HG02623 (cell line): ENCODE results near the gene CFAP73.
"Not testable (repeated sequence)": the region's sequence is repeated elsewhere in the genome, so short reads cannot be mapped to it uniquely, and the experiment has no call there.

Experiments
- ATAC-seq: cut with Tn5 transposase; IDR thresholded peaks from one replicate; pipeline ENCODE4 v1.9.1; 2021; ENCODE audit warnings: moderate library complexity; ENCODE audit not compliant: unreplicated experiment

The CFAP73 gene

DNA sequence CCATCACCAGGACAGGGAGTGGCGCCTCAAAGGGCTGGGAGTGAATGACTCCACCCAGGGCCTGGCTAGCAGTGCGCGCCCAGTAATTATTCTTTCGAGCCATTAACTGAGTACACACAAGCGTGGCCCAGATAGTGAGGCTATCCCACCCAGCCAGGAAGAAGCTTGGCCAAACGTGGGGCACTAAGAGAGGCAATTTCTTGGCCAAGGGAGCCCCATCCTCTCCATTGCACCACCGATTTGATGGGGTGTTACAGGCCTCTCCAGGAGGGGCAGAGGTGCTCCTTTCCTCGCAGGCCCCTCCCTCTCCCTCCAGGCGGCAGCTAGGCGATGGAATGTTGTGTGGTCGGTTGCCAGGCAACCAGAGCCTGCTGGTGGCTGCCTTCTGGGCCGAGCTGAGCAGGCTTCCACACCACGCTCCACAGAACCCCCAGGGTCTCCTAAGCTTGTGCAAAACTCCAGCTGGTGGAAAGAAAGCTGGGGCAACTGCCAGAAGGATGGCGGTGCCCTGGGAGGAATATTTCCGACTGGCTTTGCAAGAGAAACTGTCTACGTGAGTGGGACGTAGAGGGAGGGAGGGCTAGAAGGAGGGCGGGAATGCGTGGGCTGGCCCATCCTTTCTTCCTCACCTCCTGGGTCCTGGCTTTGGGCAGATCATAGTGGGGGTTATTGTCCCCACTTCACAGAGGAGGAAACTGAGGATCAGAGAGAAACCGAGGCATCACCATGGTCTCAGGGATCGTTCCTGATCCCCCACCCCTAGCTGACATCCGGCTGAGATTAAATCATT, at the start of gene CFAP73:
Gene CFAP73, plus strand, starts transcription at position 364 of the 790 bp plus-strand sequence. Its CDS starts 134 bp downstream, at position 498.
- no peak for ATAC-seq

DNA sequence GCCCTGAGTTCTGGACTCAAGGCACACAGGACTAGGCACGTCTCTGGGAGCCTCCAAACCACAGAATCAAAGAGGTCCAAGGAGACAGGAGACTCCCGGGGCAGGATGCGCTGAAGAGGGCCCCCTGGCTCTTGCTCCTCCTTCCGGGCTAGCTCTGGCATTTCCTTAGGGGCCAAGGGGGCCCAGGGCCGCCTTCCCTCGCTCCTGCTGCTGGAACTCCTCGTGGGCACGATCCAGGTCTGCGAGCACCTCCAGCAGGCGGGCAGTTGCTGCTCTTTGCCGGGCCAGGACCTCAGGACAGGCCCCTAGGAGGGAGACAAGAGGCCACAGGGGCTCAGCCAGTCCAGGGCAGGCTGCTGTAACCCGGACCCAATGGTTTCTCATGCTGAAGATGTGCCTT, 49.8 kb upstream of the CFAP73 start:
- ATAC-seq: no peak

GRCh38 chr12:113101751-113102150, 47.8 kb upstream of the CFAP73 start:
- ATAC-seq: no peak

GRCh38 chr12:113102811-113103210, 46.7 kb upstream of the CFAP73 start:
- no peak for ATAC-seq

- no peak for ATAC-seq
These were observed 45.6 kb upstream of the CFAP73 start for GRCh38 chr12:113103756-113104450.

GRCh38 chr12:113104953-113105510, 44.5 kb upstream of the CFAP73 start:
- ATAC-seq: no peak

- no peak for ATAC-seq
These were observed 43.8 kb upstream of the CFAP73 start for GRCh38 chr12:113105606-113106271.

DNA sequence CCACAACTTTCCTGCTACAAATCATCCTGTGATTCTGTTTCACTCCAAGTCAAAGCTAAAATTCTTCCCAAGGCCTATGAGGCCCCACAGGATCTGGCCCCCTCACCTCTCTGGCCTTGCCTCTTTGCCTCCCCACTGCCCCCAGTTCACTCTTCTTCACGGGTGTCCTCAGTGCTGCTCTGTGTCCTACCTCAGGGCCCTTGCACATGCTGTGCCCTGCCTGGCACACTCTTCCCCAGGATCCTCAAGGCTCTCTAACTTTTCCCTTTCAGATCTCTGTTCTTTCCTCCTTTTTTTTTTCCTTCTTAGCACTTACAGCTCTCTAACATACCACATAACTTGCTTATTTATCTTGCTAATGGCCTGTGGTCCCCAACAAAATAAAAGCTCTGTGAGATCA, 43.2 kb upstream of the CFAP73 start:
- ATAC-seq: no peak

DNA sequence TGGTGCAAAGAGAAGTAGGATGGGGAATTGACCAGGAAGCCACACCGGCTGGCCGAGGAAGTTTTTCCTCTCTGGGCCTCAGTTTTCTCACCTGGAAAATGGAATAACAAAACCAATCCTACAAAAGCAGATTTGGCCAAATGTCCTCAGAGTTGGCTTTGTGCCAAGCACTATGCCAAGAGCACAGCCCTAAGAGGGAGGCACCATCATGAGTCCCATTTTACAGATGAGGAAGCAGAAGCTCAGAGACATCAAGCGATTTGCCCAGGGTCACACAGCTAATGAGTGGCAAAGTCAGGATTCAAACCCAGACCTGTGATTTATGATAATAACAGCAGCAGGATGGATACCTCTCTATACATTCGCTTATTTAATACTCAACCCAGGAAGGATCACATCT, 41.2 kb upstream of the CFAP73 start:
- ATAC-seq: no peak

- ATAC-seq: no peak
These were observed 40.2 kb upstream of the CFAP73 start for GRCh38 chr12:113109360-113109759.

GRCh38 chr12:113109872-113110599, 39.5 kb upstream of the CFAP73 start:
- ATAC-seq: no peak

GRCh38 chr12:113111247-113111646, 38.3 kb upstream of the CFAP73 start:
- no peak for ATAC-seq

- no peak for ATAC-seq
These were observed 37.3 kb upstream of the CFAP73 start for GRCh38 chr12:113112043-113112899.

- ATAC-seq: no peak
These were observed 36.1 kb upstream of the CFAP73 start for GRCh38 chr12:113113397-113113796.

- no peak for ATAC-seq
These were observed 34.9 kb upstream of the CFAP73 start for GRCh38 chr12:113114447-113115178.

DNA sequence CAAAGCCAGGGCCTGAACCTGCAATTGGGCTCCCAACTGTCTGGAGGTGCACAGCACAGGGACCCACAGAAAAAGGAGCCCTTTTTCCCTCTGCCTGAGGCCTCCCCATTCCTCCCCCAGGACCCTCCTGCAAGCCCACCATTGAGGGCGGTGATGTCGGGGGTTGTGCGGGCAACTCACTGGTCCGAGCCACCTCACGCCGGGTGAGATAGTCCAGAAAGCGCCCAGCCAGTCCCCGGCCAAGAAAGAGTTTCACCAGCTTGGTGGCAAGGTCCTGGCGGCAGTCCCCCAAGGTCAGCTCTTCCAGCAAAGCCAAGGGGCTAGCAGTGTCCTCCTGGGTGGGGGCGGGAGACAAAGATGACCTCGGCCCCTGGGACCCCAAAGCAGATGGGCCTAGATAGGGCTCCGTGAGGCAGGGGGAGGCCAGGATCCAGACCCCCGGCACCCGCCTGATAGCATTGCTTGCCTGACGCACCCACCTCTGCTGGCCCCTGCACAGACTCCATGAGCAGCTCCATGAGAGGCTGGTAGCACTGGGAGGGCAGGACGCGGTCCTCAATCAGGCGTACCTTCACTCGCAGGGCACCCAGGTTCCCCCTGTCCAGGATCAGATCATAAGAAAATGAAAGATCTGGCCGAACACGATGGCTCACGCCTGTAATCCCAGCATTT, 33.9 kb upstream of the CFAP73 start:
- no peak for ATAC-seq

DNA sequence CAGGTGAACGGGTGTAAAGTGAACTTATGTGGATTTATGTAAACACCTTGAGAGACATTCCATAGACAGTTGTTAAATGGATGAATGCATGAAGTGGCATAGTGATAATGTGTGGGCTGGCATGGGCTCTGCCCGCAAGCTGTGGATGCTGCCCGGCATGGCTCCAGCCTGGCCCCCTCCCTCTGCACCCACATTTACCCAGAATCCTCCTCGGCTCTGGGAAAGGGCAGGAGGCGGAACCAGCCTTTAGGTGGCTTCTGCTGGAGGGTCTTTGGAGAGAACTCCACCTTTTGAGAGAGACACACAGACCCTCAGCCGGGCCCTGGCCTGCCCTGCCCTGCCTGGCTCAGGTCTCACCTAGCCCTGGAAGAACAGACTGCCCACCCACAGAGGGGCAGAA, 32.6 kb upstream of the CFAP73 start:
- ATAC-seq: no peak

DNA sequence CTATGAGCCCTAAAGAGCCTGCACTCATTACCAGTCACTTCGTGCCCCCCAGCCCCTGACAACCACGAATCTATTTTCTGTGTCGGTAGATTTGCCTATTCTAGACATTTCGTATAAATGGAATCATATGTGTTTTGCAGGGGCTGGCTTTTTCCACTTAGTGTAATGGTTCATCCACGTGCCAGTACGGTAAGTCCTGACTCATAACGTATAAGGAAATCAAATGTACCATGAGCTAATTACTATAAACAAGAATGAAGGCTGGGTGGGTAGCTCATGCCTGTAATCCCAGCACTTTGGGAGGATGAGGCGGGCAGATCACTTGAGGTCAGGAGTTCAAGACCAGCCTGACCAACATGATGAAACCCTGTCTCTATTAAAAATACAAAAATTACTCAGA, 31.8 kb upstream of the CFAP73 start:
- ATAC-seq: not testable (repeated sequence)

DNA sequence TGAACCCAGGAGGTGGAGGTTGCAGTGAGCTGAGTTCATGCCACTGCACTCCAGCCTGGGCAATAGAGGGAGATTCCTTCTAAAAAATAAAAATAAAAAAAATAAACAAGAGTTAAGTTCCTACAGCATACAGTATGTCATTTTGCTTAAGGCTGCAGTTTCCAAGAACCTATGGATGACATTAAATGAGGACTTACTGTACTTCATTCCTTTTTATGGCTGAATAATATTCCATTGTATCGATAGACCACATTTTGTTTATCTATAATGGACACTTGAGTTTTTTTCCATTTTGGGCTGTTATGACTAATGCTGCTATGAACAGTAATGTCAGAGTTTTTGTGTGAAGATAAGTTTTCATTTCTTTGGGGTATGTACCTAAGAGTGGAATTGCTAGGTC, 31.4 kb upstream of the CFAP73 start:
- no peak for ATAC-seq
